ENCODE data around the gene IGF1R.

Gene IGF1R

DNA sequence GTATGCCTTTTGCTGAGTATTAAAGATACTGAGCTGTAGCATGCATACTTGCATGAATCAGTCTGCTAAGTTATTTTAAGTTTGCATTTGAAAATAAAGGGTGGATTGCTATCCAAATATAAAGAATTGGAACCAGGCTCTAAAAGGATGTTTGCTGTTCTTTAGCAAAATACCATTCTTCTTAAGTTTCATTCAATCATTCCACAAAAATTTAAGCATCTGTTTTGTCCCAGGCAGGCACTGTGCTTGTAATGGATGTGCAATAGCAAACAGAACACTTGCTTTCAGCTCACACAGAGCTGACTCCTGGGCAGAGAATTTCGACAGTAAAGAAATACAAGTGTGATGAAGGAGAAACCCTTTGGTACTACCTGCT lies 208.2 kb downstream of the IGF1R start:
- no peak for DNase-seq (ENCODE audit: low read depth in 2 of 2)

DNA sequence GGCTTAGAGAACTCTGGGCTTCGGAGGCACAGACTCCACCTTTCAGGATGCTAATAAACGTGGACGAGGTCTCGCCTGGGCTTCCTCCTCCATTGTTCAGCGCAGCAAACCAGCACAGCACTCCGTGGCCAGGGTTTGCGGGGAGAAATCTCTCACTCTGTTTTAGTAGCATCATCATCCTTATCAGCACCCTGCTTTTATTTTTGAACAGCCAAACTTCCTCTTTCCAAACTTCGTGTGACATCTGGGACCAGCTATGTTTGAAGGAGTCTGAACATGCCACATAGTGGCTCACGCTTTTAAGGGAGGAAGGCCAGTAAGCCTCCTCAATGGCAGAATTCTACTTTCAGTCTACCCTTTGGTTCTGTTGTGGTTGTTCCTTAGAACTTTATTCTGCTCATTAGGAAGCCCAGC lies 210.3 kb downstream of the IGF1R start:
- no peak for DNase-seq (ENCODE audit: low read depth in 2 of 2)

DNA sequence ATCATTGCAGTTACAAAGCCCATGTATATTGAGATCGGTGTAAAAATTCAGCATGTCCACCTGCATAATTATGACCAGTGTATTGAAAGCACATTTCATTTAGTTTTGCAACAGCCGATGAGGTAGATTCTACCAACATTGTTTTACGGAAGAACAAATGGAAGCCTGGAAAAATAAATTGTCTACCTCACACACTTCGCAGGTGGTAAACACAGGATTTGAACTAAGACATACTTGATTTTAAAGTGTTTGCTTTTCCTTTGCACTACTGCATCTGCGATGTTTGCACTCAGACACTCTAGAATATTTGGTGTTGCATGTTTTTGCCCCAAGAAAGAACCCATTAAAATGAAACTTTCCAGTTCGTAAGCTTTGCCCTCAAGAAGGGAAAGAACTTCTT lies 210.8 kb downstream of the IGF1R start:
- DNase-seq (ENCODE audit: low read depth in 2 of 2), result no peak

DNA sequence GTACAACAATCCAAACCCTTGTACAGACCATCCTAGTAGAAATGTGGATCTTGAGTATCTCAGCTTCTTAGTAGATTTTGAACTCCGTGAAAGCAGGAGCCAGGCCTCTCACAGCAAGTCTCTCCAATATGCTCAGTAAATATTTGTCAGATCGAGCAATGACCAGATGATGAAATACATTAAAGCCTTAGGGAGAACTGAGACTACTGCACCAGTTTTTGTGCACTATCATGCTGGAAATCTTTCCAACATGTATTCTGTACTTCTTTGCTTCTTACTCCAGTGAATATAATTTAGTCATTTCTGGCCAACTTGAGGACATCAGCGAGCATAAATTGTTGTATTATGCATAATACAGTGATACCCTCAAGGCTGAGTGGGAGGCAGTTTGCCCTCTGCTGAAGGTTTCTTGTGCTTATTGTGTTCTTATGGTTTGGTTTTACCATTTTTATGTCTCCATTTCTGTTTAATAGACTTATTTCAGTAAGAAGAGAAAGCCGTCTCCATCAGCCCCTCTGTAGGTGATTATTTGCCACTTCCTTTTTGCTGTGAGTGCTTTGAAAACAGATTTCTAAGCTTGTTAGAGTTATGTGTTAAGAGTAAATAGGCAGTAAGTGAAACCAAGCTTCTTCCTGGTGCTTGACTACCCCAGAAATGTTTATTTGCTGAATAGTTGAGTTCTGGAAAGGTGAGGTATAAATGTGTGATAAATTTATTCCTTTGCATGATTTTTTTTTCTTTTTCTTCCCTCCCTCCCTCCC lies 212.1 kb downstream of the IGF1R start:
- no peak for DNase-seq (ENCODE audit: low read depth in 2 of 2)

DNA sequence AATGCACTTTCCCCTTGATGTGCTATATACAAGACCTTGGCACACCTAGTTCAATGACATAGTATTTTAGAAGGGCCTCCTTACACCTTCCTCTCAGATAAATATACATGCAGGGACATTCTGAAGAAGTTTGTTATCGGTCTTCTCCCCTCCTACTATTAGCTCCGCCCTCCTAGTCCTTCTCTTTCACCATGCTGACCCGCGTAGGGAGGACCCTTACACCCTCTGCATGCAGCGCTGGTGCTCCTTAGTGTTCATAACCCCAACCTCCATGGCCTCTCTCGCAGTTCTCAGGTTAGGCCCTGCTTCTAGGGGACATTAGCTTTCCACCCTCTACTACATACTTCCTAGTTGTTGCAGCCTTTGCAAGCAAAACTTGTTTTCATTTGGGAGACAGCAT lies 212.8 kb downstream of the IGF1R start:
- DNase-seq (ENCODE audit: low read depth in 2 of 2), result no peak

DNA sequence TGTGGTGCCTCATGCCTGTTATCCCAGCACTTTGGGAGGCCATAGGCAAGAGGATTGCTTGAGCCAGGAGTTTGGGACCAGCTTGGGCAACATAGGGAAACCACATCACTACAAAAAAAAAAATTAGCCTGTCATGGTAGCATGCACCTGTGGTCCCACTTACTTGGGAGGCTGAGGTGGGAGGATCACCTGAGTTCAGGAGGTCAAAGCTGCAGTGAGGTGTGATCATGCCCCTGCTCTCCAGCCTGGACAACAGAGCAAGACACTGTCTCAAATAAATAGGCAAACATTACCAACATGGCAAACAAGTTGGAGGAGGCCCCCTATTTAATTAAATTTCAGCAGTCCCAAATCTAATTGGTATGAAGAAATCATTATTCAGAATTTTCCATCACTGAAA lies 215.6 kb downstream of the IGF1R start:
- DNase-seq (ENCODE audit: low read depth in 2 of 2), result no peak

DNA sequence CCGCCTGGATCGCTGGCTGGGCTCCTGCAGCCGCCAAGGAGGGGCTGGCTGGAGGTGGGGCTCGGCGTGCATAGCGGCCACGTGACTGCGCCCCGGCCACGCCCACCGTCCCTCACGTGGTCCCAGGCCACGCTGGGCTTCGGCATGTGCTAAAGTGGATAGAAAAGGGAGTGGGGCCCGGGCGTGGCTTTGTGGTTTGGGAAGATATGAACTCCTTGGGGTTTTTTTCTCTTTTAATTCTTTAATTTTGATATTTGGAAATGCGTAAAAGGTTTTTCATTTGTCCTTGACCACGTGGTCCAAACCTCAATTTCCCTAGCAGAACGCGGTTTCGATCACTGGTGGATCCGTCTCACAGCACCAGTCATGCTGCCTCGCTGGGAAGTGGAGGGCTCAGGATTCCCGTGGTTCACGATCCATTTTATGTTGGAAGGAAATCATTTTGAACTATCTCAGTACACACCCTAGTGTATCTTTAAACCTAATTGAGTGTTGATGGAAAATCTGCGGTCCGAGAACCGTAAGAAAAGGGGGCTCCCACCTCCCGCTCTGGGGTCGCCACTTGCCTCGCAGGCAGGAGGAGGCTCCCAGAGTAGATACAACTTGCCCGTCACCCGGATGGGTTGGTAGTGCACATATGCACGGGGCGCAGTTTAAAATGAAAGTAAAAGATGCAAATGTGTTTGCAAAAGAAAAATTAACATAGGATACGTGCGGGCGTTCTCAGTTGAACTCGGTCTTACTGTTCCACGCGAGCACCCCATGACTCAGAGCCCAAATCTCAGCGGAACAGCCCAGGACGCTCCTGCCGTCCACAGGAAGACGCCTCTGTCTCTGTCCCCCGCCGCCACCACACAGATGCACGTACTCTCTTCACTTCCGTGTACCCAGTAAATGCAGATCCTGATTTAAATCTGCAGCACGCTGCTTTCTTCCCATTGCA lies 217.3 kb downstream of the IGF1R start:
- DNase-seq (ENCODE audit: low read depth in 2 of 2), result peak; percentile 58 to 61

DNA sequence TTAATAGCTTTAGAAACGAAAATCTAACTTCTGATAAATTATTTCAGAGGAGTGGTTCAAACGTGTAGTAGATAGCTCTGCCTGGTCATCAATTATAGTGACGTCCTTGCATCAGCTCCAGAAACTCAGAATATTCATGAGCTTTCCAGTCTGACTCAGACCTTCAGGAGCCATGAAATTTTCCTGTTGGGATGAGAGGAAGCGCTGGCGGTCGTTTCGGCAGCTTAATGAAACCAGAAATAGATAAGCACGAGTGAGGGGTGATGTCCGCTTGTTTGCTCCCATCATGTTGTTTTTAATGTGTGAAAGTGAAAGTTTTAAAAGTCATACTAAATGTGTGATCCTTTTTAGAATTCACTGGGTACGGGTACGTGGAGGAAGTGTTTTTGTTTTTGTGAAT lies 218.2 kb downstream of the IGF1R start:
- no peak for DNase-seq (ENCODE audit: low read depth in 2 of 2)

DNA sequence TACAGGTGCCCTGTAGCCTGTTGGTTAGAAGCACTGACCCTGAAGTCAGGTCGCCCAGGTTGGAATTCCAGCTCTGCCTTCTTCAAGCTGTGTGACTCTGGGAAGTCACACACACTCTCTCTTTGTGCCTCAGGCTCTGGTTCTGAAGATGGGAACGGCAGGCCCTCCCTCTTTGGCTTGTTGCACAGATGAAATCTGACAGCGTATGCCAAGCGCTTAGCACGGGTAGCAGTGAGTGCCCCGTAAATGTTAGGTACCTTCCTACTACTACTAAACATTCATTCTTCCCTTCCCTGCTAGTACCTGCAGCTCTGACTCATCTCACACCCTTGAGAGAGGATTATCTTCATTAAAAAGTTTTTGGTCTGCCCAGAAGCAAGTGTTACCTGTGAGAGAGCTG lies 220.2 kb downstream of the IGF1R start:
- DNase-seq (ENCODE audit: low read depth in 2 of 2), result no peak

DNA sequence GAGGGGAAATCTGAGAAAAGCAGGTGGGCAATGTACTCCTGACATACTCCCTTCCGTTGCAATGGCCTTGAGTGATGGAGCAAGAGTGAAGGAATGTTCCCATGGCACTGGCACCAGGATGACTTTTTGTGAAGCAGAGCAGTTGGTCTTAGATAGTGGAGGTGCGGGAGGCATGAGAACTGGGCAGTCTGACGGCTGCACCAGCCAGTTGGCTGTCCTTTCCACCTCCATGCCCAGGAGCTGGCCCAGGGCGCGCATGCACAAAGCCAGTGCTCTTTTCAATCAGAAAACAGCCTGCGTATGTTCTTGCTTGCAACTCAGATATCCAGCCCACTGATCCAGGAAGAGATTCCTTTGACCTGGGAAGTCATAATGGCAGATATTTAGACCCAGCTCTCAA lies 222.4 kb downstream of the IGF1R start:
- DNase-seq (ENCODE audit: low read depth in 2 of 2), result no peak

DNA sequence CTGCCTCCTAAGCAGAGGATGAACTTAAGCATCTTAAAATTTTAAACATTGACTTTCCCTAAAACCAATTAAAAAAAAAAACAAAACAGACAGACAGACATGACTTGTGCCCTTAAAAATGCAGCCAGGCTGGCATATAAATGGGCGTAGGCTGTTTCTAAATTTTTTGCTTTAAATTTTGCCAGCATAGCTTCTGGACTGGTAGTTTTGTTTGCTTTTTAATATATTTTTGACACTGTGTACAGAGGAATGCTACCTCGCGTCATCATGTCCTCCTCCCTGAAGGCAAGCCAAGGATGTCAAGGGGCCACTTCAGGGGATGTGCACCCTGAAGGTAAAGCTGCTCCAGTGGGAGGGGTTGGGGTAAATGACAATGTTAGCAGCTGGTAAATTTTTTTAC lies 224.4 kb downstream of the IGF1R start:
- DNase-seq (ENCODE audit: low read depth in 2 of 2), result no peak

DNA sequence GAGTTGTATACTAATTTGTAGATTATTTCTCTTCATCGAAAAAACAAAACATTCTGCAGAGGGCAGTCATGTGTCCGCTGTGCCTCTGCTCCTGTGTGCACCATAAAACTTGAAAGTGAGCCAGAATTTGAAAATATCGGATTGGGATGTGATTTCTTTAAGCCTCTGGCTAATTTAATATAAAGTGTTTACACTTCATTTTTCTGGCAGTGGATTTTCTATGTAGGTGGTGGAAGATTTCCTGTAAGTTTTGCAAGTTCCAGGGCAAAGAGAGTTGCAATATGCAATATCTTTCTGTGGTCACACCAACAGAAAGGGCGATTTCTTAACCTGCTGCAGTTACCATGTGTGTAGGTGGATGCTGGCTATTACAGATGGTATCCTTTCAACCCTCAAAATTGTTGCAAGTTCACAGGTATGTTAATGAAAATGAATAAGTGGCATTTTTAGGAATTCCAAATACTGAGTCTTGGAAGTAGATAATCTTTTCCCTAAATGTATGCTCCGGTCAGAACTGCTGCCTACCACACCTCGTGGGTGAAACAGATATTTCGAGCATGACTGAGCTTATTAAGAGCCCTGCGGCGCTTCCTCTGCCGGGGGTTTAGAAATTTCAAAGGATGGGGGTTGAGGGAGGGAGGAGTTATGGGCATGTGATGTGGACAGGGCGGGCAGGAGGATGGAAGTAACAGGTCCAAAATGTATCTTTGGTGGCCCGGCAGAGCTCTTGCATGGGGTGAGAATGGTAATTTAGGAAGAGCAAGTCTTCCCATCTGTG lies 225.3 kb downstream of the IGF1R start:
- no peak for DNase-seq (ENCODE audit: low read depth in 2 of 2)

DNA sequence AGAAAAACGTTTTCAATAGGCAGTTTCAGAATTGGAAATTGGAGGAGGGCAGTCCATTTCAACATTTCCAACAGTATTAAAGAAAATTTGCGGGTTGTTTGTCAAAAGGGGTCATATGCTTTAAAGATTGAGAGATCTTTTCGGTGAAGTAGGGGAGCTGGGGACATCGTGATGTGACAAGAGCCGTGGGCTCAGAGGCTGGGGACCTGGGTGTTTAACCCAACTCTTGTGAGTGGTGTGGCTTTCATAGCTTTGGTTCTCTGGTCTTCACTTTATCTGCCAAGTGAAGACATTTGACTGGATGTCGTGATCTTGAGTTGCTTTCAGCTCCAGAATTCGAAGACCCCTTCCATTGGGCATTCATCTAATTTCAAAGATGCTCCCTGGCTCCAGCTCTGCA lies 226.0 kb downstream of the IGF1R start:
- DNase-seq (ENCODE audit: low read depth in 2 of 2), result no peak

DNA sequence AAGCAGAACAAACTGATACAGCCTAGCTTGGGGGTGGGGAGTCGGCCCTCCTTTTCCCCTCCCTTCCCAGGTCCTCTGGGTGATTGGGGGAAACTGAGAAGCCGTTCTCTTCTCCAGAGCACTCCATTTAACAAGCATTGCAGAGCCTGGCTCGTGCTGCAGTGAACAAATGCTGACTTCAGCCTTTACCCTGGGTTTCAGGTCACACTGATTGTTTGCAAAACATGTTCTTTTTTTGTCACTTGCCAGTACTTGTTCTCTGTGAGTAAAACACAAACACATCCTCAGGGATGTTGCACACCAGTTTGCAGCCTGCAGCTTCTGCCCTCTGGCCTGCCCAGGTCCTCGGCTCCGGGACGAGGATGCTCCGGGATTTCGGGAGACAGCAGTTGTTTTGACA lies 226.4 kb downstream of the IGF1R start:
- DNase-seq (ENCODE audit: low read depth in 2 of 2), result no peak

DNA sequence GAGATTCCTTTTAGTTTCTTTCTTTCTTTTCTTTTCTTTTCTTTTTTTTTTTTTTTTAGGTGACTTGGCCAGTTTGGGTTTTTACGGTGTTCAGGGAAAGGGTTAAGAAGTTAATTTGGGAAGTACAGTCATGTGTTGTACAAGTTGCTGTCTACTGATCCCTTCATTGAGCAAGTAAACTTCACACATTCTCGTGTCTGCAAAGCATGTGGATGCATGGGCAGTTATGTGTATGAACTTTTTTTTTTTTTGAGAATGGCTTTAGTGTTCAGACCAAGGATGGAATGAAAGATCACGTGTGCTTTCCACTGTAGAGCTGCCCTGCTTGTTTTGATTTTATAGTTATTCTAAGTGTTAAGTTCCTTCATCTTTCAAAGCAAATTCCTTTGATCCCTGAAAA lies 227.0 kb downstream of the IGF1R start:
- no peak for DNase-seq (ENCODE audit: low read depth in 2 of 2)

DNA sequence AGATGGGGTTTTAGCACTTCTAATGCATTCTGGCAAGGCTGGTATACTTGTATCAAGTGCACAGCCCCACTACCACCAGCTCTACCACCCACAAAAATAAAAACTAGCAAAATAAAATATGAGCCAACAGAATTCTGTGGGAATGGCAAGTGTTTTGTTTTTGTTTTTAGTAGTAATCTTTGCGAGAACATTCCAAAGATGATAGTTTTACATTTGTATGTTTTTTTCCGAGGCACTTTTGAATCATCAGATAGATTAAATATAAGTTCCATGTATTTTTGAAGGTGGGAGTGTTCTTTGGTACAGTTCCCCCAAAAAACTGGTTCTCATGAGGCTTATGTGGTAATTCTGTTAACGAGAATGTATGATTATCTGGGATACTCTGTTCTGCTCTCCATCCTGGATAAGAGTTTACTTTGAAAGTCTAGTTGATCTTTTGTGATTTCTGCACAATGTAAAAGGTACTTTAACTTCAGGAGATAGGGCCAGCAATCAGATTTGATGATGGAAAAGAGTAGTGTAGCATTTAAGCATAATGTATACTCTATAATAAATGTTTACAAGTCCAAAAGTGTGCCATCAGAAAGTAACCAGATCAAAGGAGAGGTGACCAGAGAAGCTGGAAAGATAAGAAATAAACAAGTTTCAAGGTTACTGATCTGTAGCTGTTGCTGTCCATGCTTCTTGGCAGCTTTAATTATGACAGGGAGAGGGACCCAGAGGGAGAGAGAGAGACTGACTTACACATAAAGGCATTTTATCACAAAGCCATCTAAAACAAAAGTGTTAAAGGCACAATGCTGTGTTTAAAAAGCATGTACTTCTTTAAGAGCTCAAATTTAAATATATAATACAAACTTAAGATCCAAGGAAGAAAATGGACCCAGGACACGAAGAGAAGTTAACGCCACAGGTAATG lies 228.4 kb downstream of the IGF1R start:
- no peak for DNase-seq (ENCODE audit: low read depth in 2 of 2)

DNA sequence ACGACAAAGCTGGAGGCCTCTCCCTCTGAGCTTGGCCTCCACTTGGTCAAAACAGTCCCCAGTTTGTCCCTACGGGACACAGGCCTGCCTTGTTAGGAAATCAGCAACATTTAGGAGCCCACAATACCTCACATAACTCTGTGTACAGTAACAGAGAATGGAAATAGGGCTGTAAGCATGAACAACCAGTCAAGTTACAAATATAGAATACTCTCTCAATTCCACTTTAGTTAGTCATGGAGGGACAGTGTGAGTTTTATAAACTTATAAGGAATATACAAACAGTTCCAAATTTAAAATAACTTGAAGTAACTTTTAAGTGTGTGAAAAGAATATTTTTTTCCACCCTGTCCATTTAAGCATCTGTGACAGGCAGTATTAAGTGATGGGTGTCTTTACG lies 229.8 kb downstream of the IGF1R start:
- DNase-seq (ENCODE audit: low read depth in 2 of 2), result no peak

DNA sequence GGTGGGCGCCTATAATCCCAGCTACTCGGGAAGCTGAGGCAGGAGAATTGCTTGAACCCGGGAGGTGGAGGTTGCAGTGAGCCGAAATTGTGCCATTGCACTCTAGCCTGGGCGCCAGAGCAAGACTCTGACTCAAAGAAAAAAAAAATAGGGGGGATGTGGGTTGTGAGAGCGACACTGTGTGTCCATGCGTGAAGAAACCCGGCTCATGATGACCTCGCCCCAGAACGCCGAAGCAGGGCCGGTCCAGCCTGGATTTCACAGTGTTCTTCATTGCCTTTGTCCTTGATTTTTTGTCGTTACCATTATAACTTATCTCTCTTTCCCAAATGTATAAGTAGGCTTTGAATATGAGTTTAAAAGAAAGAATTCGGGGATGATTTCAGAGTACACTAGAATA lies 230.5 kb downstream of the IGF1R start:
- no peak for DNase-seq (ENCODE audit: low read depth in 2 of 2)

DNA sequence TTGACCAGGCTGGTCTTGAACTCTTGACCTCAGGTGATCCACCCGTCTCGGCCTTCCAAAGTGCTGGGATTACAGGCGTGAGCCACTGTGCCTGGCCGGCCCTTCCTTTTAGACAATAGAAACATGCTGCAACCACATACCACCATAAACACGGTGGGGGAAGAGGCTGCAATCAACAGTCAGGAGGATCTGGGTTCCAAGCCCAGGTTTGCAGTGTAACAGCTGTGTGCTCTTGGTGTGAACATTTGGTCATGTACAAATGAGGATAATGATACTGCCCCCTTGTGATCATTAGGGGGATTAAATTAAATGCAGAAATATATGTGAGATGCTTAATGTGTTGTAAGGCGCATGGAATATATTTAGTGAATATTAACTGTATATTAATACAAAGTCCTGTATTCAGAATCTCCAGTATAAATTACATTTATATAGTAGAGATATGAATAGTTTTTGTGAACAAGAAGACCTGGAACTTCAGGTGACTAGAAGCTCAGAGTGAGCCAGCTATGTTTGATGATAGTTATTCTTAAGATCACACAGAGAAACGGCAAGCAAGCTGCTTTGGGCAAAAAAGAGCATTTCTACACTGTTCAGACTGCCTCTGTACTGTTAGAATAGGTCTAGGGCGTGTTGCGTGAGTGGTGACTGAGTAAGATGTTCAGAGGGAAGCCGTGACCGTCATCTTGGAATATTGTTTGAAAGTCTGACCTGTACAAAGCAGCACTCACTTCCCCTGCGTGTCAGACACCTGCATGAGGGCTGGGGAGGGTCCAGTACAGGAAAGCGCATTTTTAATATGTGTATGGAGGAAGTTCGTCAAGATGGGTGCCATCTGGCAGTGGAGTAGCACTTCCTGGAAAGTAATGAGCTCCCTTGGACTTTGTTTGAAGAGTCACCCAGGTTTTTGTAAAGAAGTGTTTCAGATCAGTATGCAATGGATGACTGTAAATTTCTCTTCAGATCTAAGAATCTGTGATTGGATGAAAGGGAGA lies 233.5 kb downstream of the IGF1R start:
- DNase-seq (ENCODE audit: low read depth in 2 of 2), result no peak

DNA sequence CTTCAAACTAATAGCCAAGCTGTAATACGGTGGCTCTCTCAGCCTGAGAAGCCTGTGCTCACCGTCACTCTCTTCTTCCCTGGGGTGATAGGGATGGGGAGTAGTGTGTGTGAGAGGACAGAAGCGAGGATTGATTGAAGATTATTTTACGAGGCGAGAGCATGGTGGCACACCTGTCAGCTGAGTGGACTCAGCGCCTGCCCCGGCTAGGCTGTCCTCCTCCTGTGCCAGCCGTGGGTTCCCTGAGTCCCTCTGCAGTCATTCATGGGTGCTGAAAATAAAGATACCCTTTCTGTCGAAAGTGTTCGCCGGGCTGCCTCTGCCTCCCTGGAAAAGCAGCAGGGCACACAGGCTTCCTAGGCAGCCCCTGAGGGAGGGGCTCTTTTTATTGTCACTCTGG lies 235.1 kb downstream of the IGF1R start:
- no peak for DNase-seq (ENCODE audit: low read depth in 2 of 2)
